ENCODE measurements around the gene GABBR1.
"Not testable (repeated sequence)": the region's sequence is repeated elsewhere in the genome, so short reads cannot be mapped to it uniquely, and the experiment has no call there.

GABBR1 gene

GRCh38 chr6:29666826-29667130, 33.8 kb upstream of the GABBR1 start:
- DNase-seq (ENCODE audit: low read depth, low spot score) = no peak
- in situ Hi-C loops (cut with HindIII; ENCODE audit: low sequenced_read_pairs) = no loop called here
- TF ChIP-seq CTCF (IDR thresholded peaks at IDR 0.05; ENCODE audit: low read depth, low read length) = no peak
- no peak overlapping the region for H3K4me3 ChIP-seq (ENCODE audit: low read depth, low read length)

GRCh38 chr6:29665942-29666825, 33.2 kb upstream of the GABBR1 start:
- no peak for TF ChIP-seq CTCF (IDR thresholded peaks at IDR 0.05; ENCODE audit: low read depth, low read length)
- no peak for DNase-seq (ENCODE audit: low read depth, low spot score)
- H3K4me3 ChIP-seq (ENCODE audit: low read depth, low read length) = no peak overlapping the region
- in situ Hi-C loops (cut with HindIII; ENCODE audit: low sequenced_read_pairs) = no loop called here

- H3K4me3 ChIP-seq (ENCODE audit: low read depth, low read length) = no peak overlapping the region
- in situ Hi-C loops (cut with HindIII; ENCODE audit: low sequenced_read_pairs) = no loop called here
- no peak for TF ChIP-seq CTCF (IDR thresholded peaks at IDR 0.05; ENCODE audit: low read depth, low read length)
- no peak for DNase-seq (ENCODE audit: low read depth, low spot score)
These were observed 30.5 kb upstream of the GABBR1 start for GRCh38 chr6:29663300-29664042.

GRCh38 chr6:29661502-29662141, 28.6 kb upstream of the GABBR1 start:
- in situ Hi-C loops (cut with HindIII; ENCODE audit: low sequenced_read_pairs); DNase-seq (ENCODE audit: low read depth, low spot score); H3K4me3 ChIP-seq (ENCODE audit: low read depth, low read length): not testable (repeated sequence)

GRCh38 chr6:29661071-29661470, 28.1 kb upstream of the GABBR1 start:
- in situ Hi-C loops (cut with HindIII; ENCODE audit: low sequenced_read_pairs) = no loop called here
- H3K4me3 ChIP-seq (ENCODE audit: low read depth, low read length) = no peak overlapping the region
- no peak for TF ChIP-seq CTCF (IDR thresholded peaks at IDR 0.05; ENCODE audit: low read depth, low read length)
- DNase-seq (ENCODE audit: low read depth, low spot score) = no peak

GRCh38 chr6:29656798-29657197, 23.8 kb upstream of the GABBR1 start, which contains the start of gene MOG:
Gene MOG, plus strand, starts transcription at chr6:29657092. Its CDS starts 118 bp downstream, at chr6:29657210.
- in situ Hi-C loops (cut with HindIII; ENCODE audit: low sequenced_read_pairs) = no loop called here
- DNase-seq (ENCODE audit: low read depth, low spot score) = no peak
- H3K4me3 ChIP-seq (ENCODE audit: low read depth, low read length) = no peak within 1 kb of the TSS
- no peak for TF ChIP-seq CTCF (IDR thresholded peaks at IDR 0.05; ENCODE audit: low read depth, low read length)

All from astrocyte of the spinal cord (primary cell).